Activated CD4-positive, alpha-beta T cell treated with anti-CD3 and anti-CD28 coated beads for 48 hours (primary cell): ENCODE data around the gene OR4F6.
"Not testable (repeated sequence)": the region's sequence is repeated elsewhere in the genome, so short reads cannot be mapped to it uniquely, and the experiment has no call there.

Experiments used
- DNase-seq: peaks from one replicate; pipeline ENCODE4 v3.0.0-alpha.2; 2020

OR4F6 gene, protein sequence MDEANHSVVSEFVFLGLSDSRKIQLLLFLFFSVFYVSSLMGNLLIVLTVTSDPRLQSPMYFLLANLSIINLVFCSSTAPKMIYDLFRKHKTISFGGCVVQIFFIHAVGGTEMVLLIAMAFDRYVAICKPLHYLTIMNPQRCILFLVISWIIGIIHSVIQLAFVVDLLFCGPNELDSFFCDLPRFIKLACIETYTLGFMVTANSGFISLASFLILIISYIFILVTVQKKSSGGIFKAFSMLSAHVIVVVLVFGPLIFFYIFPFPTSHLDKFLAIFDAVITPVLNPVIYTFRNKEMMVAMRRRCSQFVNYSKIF

DNA sequence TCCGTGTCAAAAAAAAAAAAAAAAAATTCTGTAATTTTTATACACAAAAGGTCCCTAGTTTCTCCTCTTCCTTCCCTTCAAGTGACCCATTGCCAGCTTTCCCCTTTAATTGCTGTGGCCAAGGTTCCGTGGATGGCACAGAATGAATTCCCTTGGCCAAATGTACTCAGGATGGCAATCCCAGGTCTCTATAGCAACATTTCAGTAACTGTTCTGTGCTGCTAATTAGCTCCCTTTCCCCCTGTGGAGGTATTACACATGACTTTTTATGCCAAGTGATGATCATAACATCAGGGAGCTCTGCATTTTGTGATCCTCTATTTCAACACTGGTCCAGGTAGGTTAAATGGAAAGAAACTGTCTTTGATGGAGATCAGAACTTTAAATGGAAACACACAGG, at the start of gene OR4F6:
Gene OR4F6 (plus strand): TSS at position 301 of the 400 bp plus-strand sequence. CDS start 2,211 bp downstream, outside the sequence.
- no peak for DNase-seq

DNA sequence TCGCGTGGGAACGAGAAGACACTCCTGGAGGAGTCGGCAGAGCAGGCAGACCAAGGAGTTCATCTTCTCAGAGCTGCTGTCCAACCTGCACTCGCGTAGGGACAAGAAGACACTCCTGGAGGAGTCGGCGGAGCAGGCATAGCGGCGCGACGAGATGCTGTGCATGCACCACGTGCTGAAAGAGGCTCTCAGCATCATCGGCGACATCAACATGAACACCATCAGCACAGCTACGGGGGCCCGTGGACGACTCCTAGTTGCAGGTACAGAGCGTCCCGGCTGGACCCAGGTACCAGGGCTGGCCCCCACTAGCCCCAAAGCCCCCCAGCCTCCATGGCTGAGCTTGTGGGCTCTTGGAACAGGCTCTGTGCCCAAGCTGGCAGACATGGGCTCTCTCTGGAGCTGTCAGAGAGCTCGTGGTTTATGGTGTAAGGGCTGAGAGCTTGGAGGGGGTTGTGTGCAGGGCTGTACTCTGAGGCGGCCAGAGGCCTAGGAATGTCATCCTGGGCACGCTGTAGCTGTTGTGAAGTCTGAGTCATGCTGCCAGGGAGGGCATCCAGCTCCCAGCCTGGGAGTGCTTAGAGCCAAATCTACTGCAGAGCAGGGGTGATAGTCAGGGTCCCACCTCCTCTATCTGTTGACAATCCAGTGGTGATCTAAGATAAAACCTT, 38.5 kb upstream of the OR4F6 start:
- DNase-seq: not testable (repeated sequence)

DNA sequence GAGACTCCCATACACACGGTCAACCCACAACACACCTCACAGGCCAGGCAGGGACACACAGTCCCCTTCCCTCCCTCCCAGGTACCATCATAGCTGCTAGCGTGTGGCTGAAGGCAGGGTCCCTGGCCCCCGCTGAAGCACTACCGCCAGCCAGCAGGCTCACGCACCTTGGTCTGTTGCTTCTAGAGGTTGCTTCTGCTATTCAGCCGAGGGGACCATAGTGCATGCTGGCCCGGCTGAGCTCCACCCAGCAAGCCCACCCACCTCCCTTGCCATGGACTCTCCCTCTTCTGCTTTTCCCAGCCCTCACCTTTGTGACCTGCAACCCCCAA, 38.0 kb upstream of the OR4F6 start:
- DNase-seq: not testable (repeated sequence)

DNA sequence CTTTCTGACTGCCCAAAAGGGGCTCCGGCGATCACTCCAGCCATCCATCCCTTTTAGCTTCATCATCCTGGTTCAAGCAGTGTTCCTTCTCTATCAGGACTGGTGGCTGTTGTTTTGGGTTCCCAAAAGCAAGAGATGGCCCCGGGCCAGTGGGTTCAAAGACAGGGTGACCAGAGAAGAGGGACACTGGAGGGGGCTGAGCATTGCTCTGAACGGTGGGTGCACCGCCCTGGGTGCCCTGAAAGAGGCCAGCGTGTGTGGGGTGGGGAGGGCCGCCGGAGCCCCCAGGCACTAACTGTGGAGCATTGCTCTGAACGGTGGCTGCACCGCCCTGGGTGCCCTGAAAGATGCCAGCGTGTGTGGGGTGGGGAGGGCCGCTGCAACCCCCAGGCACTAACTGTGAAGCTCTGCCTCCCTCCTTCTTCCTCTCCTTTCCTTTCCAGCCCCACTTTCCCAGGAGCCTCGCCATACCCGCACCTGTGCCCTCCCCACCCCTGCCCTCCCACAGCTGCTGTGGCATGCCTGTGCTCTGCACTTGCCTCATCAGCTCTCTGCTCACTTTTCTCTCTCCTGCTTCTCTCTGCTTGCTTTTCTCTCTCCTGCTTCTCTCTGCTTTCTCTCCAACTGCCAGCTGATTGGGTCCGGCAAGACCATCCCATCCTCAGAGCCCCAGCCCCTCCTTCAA, 37.4 kb upstream of the OR4F6 start:
- DNase-seq: no peak

DNA sequence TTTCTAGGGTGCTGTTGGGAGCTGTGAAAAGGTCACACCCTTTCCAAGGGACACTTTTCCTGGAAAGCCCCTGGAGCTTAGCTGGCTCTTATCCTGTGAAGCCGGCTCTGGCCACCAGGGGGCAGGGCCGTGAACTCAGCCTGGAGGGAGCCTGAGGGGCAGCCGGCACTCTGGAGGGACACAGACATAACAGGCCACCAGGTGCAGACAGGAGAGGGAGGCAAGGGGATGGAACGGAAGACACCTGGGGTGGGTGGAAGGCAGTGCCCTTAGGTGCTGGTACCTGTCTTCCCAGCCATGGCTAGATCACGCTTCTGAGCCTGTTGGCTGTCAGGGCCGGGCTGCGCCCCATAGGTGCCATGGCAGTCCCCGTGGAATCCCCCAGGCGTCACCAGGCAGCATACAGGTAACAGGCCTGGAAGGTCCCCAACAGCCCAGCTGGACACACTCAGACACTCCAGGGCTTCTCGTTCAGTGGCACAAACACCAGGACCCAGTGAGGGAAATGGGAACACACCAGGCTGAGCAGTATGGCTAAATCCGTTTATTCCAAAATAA, 36.1 kb upstream of the OR4F6 start:
- not testable (repeated sequence) for DNase-seq

DNA sequence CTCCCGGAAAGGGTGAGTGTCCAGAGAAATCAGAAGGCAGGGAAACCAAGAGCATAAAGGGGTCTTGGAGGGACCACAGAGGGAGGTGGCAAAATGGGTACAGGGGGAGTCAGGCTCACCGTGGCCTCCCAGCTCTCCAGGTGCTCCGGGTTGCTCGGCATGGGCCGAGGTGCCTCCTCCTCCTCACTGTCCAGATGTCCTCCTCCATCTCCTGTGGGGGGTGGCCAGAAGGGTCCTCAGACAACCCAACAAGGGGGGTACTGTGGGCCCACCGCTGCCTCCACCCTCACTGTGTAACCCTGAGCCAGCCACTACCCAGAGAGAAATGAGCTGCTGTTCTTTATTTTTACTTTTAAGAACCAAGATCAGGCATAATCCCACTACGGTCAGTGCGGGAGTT, 30.4 kb upstream of the OR4F6 start:
- no peak for DNase-seq

DNA sequence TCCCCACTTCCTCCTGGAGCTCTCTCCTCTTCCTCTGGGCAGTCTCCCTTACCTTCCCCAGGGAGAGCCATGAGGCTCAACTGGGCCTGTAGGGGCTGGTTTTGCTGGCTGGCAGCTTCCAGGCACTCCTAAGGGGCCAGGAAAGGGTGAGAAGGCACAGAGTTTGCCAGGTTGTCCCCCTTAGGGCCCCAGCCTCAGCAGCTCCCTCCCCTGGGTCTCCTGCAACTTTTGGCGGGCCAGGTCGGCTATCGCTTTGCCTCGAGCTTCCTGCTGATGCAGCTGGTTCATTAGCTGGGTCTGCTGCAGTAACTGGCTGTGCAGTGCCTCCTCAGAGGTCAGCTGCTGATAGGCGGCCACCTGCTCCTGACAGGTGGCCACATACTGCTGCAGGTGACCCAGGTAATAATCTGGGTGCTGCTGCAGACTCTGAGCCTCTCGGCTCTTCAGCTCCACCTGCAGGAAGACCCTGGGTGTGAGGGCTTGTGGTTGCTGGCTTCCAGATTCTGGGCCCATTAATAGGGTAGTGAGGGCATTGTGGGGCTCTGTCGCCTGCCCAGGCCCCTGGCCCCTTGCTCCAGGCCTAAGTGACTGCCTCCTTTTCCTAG, 29.7 kb upstream of the OR4F6 start:
- peak; percentile 15 for DNase-seq

DNA sequence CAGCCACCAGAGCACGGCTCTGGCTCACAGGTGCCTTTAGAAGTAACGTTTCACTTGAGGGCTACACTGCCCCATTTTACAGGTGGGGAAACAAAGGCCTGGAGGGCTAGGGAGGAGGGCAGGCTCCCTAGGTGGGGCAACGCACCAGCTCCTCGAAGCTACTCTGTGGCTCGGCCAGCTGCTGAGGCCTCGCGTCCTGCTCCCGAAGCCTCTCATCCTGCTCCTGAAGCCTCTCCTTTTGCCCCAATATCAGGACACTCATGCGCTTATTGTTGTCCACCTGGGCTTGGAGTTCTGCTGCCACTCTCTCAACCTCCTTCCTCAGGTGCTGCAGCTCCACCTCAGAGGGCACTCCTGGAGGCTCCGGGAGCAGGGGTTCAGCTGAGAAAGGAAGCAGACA, 28.2 kb upstream of the OR4F6 start:
- no peak for DNase-seq

DNA sequence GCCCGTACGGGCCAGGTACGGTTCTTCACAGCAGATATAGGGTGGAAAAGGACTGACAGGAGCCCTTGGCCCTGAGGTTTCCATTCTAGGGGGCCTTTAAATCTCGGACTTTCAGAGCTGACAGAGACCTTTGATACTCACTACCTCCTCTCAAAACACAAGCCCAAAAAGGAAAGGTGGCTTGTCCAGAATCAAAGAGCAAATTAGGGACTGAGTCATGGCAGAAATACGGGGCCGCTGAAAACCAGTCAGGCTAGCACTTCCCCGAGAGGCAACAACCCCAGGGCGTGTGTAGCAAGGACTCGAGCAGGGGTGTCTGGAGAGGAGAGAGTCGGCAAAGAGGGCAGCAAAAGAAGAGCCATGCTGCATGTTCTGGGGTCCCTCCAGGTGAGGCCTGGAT, 24.7 kb upstream of the OR4F6 start:
- not testable (repeated sequence) for DNase-seq

DNA sequence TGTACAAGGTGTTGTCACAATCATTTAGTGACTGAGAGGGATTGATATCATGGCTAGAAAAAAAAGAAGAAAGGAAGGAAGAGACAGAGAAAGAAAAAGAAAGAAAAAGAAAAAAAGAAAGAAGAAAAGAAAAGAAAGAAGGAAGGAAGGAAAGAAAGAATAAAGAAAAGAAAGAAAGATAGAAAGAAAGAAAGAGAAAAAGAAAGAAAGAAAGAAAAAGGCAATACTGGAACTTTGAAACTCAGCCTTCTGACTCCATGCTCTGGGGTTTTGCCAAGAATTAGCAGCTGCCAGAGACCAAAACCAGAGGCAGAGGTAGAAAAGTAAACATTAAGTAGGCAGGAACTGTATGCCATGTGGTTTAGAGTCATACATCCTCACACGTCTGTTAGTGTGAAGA, 23.1 kb upstream of the OR4F6 start:
- DNase-seq: not testable (repeated sequence)

DNA sequence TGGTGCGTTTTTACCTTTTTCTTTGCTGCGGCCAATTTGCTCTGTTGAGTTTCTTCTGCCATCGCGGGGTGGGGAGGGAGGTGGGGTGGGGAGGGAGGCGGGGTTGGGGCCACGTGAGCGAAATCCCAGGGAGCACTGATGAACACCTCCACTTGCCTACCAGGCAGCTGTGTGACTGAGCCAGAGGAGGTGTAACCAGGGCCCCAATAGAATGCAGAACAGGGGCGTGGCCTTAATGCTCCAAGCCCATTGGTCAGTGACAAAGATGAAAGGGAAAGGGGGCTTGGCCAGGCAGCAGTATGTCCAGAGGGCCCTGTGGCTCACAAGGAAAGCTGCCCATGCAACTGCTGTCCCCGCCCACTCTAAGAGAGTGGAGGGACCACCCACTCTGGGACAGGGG, 21.4 kb upstream of the OR4F6 start:
- DNase-seq: no peak

DNA sequence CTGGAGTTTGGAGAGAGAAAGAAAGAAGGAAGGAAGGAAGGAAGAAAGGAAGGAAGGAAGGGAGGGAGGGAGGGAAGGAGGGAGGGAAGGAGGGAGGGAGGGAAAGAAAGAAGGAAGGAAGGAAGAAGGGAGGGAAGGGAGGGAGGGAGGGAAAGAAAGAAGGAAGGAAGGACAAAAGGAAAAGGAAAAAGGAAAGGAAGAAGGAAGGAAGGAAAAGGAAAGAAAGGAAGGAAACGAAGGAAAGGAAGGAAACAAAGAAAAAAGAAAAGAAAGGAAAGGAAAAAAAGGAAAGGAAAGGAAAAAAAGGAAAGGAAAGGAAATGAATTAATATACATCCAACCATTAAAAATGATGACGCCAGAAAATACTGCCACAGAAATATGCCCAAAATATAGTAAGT, 18.7 kb upstream of the OR4F6 start:
- no peak for DNase-seq

DNA sequence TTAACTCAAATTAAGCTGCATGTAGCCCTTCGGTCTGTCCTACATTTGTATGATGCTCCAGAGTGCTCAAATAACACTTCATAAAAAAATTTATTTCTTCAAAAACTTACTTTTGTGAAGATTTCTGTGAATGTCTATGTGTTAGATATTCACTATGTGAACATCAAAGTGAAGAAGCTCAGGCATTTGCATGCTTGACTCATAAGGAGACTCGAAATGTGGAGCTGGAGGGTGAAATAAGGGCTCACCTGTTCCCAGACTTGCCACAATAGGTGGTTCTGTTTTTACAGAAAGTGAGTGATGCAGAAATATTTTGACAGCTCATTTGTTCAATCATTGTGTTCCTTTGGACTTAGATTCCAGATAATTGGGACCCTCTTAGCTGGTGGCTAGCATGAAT, 16.9 kb upstream of the OR4F6 start:
- not testable (repeated sequence) for DNase-seq

DNA sequence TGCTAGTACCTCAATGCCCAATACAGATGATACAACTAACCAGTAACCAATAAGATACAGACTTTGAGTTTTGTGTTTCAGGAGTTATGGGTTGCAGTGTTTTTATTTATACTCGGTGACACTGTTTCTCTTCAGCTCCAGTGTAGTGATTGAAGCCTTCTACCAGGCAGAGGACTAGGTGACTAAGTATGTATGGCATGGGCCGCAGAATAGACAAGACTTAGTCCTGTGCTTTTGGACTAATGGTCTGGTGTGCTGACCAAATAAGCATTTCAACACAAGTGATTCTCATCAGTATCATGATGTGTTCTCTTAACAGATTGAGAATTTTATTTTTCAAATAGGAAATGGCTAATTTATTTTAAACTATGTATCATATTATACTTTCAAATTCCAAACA, 15.3 kb upstream of the OR4F6 start:
- DNase-seq: not testable (repeated sequence)

DNA sequence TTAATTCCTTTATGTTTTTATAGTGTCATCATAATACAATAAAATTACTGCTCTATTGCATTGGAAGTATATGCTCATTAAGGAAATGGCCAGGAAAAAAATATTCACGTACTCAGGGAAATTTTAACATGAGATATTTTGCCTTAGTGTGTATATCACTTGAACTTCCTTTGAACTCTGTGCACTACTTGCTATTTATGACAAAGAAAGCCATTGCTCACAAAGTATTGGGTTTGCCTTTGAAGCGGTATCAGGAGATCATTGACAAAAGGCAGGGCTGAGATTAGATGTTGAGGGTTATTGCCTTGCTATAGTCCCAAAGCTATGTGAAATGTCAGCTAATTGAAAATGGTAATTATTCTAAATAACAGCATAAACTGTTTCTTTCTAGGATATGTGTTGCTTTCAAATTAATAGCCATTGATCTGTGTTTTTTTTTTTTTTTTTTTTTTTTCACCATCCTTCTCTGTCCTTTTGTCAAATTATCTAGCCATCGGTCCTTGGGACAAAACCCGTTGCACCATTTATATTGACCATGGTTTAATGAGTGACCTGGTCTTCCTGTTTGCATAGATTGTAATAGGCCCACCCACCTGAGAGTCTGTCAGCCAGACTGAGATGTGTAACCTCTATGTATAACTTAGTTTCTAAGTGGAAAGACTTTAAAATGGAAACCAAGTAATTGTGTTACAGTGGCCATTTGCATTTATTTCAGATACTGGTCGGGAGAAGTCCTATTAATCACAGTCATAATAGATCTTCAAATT, 14.6 kb upstream of the OR4F6 start:
- DNase-seq: not testable (repeated sequence)

DNA sequence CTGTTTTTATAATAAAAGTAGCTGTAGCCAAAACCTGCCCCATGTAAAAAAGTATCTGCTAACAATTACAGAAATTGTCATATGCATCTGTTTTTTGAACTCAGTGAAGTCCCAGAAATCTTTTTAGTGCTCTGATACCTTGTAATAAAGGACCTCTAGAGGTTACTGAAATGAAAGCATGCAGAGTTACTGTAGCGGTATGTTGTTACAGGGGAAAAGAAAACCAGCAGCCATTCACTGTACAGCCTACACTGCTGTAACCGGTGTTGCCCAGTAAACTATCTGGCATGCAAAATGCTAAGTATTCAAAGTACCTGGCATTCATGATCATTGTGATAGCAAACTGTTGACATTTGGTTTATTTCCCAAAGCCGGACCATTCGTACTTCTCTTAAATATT, 12.6 kb upstream of the OR4F6 start:
- not testable (repeated sequence) for DNase-seq

DNA sequence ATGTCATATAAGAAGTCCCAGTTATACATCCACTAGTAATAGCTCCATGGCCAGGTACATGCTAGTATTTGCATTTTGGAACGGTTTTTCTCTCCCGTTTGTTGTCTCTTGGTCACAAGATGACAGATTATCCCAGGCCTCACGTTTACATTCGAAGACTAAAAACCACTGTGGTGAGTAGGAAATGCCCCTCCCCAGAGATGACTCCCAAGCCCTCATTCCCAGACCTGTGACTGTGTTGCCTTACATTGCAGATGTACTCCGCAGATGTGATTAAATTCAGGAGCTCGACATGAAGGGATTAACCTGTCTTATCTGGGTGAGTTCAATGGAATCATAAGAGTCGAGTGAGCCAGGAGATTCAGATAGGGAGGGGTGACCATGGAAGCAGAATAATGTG, 9.3 kb upstream of the OR4F6 start:
- DNase-seq: not testable (repeated sequence)

DNA sequence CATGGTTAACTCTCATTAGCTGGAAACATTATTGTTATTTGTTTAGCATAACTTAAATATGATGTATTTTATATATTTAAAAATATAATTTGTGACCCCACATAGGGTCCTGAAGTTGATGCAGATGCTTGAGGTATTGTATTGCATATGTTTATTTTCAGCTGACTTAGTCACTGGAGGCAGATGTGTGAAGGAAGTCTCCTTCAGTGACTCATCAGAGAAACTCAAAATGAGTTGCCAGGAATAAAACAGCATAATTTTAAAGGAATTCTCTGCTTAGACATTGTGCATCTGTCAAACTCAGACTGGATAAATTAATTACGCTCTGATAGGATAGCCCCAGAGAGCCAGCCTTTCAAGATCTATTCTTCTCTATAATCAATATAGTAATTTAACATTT, 7.9 kb upstream of the OR4F6 start:
- no peak for DNase-seq

DNA sequence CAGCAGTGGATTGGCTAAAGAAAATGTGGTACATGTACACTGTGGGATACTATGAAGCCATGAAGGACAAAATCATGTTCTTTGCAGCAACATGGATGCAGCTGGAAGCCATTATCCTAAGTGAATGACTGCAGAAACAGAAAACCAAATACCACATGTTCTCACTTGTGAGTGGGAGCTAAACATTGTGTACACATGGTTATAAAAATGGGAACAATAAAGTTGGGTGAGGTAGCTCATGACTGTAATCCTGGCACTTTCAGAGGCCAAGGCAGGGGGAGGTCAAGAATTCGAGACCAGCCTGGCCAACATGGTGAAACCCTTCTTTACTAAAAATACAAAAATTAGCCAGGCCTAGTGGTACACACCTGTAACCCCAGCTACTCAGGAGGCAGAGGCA, 3.6 kb upstream of the OR4F6 start:
- DNase-seq: no peak

DNA sequence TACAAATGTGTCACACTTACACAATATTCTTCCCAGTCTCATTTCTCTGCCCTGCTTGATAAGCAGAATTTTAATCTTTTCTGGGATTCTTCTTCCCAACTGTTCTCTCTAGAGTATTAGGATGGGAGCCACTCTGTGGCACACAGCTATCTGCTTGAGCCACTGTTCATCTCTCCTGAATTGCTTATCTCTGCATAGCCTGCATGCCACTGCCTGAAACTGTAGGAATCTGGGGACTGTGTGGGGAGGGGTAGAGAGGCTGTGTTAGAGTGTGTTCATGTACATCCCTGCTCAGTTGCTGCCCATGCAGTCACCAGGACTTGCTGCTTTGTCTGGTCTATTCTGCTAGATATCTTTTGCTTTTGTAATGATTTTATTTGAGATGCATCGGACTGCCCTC, 2.3 kb upstream of the OR4F6 start:
- no peak for DNase-seq

DNA sequence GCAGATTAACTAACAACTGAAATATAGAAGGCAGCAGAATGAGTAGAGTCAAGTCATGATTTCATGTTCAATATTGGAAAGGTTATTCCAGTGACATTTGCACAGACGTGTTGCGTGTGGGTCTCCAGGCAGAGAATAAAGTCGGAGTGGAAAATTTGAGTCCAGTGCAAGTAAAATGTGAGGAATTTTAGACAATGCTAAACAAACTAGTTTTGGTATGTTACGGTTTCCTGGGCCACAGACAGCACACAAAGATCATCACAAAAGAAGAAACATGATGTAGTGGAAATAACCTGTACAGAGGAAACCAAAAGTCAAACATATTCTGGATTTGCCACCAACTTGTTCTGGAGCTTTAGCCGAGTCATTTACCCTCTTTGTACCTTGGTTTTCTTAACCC, 367 bp downstream of the OR4F6 start:
- DNase-seq: no peak

DNA sequence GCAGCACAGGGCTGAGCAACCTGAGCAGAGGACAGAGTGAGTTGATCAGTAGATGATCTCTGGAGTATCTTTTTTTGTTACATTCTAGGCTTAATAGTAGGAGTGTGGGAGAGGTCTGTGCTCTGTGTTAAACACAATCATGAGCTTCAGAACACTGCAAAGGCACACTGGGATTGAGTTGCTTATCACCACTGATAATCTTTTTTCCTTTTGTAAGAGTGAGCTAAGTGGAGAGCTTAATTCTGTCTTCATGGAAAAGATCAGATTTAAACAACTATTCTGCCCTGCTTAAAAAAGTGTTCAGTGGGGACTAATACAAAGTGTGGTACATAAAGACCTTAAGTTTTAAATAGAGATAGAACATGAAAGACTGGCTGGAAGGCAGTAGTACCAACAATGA, 1.1 kb downstream of the OR4F6 start:
- DNase-seq: no peak

DNA sequence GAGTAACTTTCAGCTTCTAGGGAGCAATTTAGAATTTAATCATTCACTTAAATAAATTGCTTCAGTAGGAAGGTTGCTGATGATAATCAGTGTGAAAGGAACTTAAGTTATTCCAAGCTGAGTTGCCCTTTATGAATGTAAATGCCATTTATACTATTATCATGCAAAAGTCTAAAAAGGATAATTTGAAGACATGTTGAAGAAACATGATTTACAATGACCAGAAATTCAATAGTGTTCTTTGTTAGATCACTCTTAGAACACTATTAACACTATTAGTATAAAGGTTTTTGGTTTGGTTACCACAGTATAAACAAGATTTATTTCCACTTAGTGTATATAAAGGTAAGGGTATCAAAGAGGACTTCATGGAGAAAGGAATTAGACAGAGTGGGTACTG, 1.6 kb downstream of the OR4F6 start:
- DNase-seq: no peak
